GM21367 (cell line): ENCODE results near the gene PRRC2B.
"Not testable (repeated sequence)": the region's sequence is repeated elsewhere in the genome, so short reads cannot be mapped to it uniquely, and the experiment has no call there.

Experiments
- ATAC-seq: cut with Tn5 transposase; IDR thresholded peaks from one replicate; pipeline ENCODE4 v1.9.1; 2021; ENCODE audit not compliant: unreplicated experiment

The PRRC2B gene

DNA sequence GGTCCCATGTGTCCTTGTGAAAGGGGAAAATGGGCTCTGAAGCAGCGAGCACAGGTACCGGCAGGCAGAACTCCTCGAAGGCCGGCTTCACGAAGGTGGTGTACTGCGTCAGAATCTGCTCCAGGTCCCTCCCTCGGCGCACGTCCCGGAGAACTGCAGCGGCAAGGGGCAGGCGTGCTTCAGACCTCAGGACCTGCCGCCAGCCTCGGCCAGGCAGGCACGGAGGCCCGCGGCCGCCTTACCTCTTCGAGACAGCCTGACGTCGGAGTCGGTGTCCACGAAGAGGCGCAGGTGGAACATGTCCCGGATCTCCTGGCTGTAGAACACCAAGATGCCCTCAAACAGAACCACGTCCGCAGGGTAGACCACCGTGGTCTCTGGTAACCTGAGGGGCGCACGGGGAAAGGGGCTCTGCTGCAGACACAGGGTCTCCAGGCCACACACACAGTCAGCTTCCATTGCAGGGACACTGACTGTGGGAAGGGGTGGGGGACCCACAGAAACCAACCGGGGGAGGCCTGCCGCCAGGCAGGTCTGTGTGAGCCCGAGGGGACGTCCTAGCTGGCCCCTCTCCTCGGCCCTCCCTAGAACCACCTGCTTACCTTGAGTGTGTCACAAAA is 135.1 kb downstream of the PRRC2B start:
- no peak for ATAC-seq

DNA sequence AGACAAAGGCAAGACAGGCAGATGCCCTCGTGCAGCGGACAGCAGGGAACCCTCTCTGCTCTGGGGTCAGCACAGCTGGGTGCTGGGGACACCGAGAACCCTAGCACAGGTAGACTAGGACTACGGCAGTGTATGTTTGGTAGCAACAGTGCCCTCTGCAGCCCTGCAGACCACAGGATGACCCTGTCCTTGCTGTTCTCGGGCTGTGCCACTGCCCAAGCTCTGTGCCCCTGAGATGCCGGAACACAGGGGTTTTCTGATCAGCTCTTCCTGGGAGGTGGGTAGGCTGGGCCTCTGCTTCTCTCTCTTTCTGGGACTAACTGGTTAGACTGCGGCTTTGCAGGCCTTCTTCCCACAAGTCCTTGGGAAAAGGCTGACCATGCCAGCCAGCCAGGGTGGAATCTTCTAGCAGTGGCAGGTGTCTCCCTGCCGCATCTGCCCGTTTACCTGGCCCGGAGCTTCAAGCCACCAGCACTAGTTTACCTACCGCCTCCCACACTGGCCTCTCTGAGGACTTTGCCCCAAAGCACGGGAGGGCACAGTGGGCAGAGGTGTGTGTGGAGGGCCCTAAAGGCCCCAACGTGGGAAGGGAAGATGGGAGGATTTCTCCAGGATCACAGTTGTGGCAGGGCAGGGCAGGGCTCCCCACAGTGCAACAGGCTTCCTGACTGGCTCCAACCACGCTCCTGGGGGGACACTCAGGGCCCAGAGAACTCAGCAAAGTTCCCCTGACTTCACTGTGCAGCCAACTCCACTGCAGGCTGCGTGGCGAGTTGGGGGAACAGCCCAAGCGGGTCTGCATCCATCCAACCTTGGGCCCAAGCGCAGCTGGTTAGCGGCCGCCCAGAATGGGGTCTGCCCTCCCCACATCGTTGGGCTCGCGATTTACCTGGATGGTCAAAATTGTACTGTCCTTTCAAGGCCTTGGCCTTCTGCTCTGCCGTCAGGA is 136.0 kb downstream of the PRRC2B start:
- ATAC-seq: no peak

GRCh38 chr9:131530546-131530919 is 136.6 kb downstream of the PRRC2B start:
- ATAC-seq: peak; percentile 4

- peak; percentile 76 for ATAC-seq
Observed at GRCh38 chr9:131530920-131531832, 137.3 kb downstream of the PRRC2B start, which contains the start of gene UCK1. UCK1 (minus strand) TSS chr9:131531263; CDS start chr9:131531174, 89 bp downstream.

GRCh38 chr9:131534721-131535237 is 140.9 kb downstream of the PRRC2B start:
- ATAC-seq: no peak

GRCh38 chr9:131537946-131538345 is 144.1 kb downstream of the PRRC2B start:
- no peak for ATAC-seq

DNA sequence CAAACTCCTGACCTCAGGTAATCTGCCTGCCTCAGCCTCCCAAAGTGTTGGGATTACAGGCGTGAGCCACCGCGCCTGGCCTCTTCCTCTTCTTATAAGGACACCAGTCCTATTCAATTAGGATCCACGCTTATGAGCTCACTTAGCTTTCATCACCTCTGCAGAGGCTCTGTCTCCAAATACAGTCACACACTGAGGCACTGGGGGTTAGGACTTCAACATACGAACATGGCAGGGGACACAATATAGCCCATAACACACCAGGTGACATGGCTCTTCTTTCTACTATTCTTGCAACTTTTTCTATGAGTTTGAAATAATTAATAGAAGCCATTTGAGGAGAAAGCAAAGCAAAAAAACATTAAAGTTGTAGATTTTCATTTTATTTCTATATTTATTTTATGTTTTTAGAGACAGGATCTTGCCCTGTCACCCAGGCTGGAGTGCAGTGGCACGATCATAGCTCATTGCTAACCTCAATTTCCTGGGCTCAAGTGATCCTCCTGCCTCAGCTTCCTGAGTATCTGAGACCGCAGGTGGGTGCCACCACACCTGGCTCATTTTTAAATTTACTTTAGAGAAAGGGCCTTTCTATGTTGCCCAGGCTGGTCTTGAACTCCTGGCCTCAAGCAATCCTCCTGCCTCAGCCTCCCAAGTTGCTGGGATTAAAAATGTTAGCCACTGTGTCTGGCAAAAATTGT is 145.5 kb downstream of the PRRC2B start:
- ATAC-seq: no peak

DNA sequence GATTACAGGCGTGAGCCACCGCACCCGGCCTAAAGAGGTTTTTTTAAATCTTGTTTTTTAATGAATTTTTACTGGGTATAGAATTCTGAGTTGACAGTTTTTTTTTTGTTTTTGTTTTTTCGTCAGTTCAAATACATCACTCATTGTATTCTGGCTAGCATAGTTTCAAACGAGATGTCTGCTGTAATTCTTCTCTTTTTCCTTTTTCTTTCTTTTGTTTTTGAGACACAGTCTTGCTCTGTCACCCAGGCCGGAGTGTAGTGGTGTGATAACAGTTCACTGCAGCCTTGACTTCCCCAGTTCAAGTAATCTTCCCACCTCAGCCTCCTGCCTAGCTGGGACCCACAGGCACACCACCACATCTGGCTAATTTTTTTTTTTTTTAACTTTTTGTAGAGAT is 149.3 kb downstream of the PRRC2B start:
- ATAC-seq: no peak

DNA sequence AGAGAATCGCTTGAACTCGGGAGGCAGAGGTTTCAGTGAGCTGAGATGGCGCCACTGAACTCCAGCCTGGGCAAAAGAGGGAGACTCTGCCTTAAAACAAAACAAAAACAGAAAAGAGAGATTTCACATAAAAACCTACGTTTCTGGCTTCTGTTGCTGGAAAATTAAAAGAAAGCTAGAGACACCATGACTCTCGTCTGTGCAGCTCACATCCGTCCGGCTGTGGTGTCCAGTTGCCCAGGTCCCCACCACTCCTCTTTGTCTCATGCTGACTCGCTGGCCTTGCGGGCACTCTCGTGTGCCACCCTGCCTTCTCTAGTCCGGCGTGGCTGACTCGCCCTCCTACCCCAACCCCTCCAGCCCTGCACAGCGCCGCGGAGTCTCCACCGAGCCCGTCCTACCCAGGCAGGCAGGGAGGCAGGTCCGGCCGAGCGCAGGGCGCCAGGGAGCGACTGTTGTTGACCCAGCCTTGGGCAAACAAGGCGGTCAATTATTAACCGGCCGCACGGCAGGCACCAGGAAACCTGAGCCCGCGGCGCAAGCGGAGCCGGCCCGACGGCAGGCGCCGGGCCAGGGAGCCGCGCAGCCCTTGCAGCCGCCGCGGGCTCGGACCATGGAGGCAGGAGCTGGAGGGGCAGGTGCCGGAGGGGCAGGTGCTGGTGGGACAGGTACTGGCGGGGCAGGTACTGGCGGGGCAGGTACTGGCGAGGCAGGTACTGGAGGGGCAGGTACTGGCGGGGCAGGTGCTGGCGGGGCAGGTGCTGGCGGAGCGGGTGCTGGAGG is 151.3 kb downstream of the PRRC2B start, which contains the start of gene PRRT1B:
Gene PRRT1B, plus strand, starts transcription at position 521 of the 783 bp plus-strand sequence. Its CDS starts 93 bp downstream, at position 614.
- no peak for ATAC-seq

DNA sequence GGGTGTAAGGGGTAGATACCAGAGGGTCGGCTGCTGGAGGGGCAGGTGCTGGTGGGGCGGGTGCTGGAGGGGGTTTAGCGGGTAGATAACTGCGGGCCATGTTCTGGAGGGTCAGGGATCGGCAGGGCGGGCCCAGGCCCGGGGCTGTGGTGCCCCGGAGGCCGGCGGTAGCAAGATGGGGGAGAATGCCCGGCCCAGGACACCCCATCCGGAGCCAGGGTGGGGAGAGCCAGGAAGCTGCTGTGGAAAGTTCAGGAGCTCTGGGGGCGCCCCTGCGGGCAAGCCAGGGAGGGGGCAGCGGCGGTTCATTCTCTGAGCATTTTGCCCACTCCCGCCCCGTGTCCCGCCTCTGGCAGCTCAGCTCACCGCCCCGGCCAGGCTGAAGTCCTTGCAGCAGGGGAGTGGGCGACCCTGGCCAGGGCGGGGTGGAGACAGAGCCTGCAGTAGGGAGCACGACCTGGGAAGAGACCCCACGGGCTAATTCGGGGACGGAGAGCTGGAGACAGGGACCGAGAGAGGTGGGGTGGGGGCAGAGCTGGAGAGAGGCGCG is 152.0 kb downstream of the PRRC2B start:
- no peak for ATAC-seq

GRCh38 chr9:131546336-131547084 is 152.6 kb downstream of the PRRC2B start:
- no peak for ATAC-seq

DNA sequence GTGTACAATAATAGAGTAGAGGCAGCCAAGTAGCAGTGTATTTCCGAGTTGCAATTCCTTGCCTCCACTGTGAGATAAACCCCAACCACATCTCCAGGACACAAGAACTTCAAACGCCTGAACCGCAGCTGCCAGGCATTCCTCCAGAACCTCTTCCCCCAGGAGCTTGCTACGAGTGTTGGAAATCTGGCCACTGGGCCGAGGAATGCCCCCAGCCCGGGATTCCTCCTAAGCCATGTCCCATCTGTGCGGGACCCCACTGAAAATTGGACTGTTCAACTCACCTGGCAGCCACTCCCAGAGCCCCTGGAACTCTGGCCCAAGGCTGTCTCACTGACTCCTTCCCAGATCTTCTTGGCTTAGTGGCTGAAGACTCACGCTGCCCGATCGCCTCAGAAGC is 155.3 kb downstream of the PRRC2B start:
- not testable (repeated sequence) for ATAC-seq
